Cardiac ventricle fibroblast (primary cell): ENCODE measurements around the gene WDR54. TPM values are rescaled to one million over a fixed set of nuclear protein-coding genes. Genes with fewer than 3 reads are reported as not detected.

ENCODE experiments used
- total RNA-seq: library from RNA; depleted of rRNA; stranded (reverse); fragments of >200 nt; gene quantifications from 2 replicates; pipeline ENCODE4 v1.2.3, GENCODE V29; 2015

WDR54 gene, protein sequence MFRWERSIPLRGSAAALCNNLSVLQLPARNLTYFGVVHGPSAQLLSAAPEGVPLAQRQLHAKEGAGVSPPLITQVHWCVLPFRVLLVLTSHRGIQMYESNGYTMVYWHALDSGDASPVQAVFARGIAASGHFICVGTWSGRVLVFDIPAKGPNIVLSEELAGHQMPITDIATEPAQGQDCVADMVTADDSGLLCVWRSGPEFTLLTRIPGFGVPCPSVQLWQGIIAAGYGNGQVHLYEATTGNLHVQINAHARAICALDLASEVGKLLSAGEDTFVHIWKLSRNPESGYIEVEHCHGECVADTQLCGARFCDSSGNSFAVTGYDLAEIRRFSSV
- 19.8 and 20.9 TPM in 2 replicates for total RNA-seq

DNA sequence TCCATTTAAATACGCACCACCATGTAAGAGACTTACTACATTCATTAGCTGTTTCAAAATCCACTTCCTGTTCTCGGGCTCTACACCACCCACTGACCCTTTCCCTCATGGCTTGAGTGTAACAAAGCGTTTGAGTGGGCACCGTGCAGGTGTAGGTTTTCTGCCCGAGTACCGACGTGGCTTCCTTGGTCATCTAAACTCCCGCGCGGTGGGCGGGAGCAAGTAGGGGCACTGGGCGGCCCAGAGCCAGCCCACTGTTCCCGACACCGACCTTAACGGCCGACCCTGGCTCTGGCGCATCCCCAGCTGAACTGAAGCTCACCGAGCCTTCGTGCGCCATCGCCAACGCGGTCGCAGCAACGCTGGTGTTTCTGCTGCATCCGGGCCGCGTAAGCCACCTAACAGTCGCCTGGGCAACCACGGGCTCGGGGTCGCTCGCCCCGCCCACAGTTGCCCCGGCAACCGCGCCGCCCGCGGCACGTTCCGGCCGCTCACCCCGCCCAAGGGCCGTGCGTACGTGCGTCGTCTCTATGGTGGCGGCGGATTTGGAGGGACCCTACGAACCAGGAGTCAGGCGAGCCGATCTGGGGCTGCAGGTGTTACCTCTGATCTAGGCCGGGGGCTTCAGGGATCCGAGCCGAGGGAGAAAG lies at the start of gene WDR54, which contains the start of gene C2orf81:
WDR54 (plus strand) TSS at position 510 of the 650 bp plus-strand sequence. CDS start 424 bp downstream, outside the sequence.
C2orf81 (minus strand) TSS at position 399 of the 650 bp plus-strand sequence; CDS start at position 340, 59 bp downstream.

DNA sequence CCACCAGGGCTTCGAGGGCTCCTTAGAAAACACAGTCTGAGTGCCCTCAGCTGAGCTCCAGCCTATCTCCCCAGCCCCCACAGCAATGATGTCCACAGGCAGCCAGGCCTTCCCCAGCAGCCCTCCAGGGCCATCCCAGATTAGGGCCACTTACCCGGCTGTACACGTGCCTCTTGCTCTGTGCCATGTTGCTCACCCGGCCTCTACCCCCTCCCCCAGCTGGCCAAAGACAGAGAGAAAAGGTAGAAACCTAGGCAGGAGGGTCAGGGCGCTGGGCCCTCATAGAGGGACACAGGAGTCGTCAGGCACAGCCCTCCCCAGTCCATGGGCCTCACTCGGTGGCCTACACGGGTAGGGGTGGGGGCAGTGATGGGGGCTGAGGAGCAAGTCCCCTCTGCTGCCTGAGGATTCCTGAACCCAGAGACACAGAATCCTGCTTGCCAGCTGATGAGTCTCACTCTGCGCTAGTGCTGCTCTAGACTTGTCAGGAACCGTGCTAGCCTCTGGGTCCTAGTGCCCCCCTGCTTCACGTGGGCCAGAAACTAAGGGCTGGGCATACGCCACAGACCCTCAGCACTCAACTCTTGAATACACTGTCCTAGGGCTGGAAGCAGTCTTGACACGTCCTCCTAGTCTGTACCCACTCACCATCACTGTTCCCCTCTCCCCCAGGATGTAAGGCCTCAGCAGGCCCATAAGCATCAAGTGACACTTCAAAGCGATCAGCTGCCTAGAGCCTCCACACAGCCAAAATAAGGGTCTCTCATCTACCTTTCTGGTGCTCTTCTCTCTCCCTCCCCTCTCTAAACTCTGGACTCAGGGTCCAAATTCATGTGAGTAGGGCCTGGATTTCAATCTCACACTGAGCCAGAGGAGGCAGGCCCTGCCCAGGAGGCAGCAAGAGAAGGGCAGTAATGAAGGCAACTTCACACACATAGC lies 41.4 kb upstream of the WDR54 start, which contains the start of gene DCTN1:
DCTN1 (minus strand) TSS at position 461 of the 939 bp plus-strand sequence; CDS start at position 187, 274 bp downstream.

GRCh38 chr2:74441690-74442482 lies 20.4 kb downstream of the WDR54 start, which contains the start of gene RTKN:
Gene RTKN, minus strand, starts transcription at chr2:74441937. Its CDS starts 121 bp downstream, at chr2:74441816.

GRCh38 chr2:74454654-74455511 lies 33.4 kb downstream of the WDR54 start, which contains the start of gene INO80B:
Gene INO80B, plus strand, starts transcription at chr2:74455087. Its CDS starts 30 bp downstream, at chr2:74455117.

GRCh38 chr2:74458132-74458937 lies 36.8 kb downstream of the WDR54 start, which contains the start of gene WBP1:
Gene WBP1, plus strand, starts transcription at chr2:74458438. Its CDS starts 165 bp downstream, at chr2:74458603.

GRCh38 chr2:74472086-74472944 lies 50.8 kb downstream of the WDR54 start, which contains the start of gene MRPL53:
Gene MRPL53, minus strand, starts transcription at chr2:74472680. Its CDS starts 20 bp downstream, at chr2:74472660.

Other genes starting within 250 kb of the WDR54 start
- gene MOB1A, start 242.9 kb upstream of the WDR54 start, total RNA-seq, result 75.7 and 95.5 TPM in 2 replicates
- 59.9 and 60.3 TPM in 2 replicates for gene MTHFD2, start 223.1 kb upstream of the WDR54 start, total RNA-seq
- 0.34 and 1.7 TPM in 2 replicates for gene SLC4A5, start 78.3 kb upstream of the WDR54 start, total RNA-seq
- 83.1 and 101 TPM in 2 replicates for gene DCTN1, start 41.4 kb upstream of the WDR54 start, total RNA-seq
- gene C2orf81, start 111 bp upstream of the WDR54 start, total RNA-seq, result 1.6 and 4.9 TPM in 2 replicates
- gene RTKN, start 20.2 kb downstream of the WDR54 start, total RNA-seq, result 10.4 and 13.9 TPM in 2 replicates
- gene INO80B, start 33.4 kb downstream of the WDR54 start, total RNA-seq, result 16.6 and 18.4 TPM in 2 replicates
- gene WBP1, start 36.7 kb downstream of the WDR54 start, total RNA-seq, result 46.9 and 49.3 TPM in 2 replicates
- gene MOGS, start 43.7 kb downstream of the WDR54 start, total RNA-seq, result 41.9 and 45.2 TPM in 2 replicates
- 17.1 and 46.9 TPM in 2 replicates for gene MRPL53, start 51.0 kb downstream of the WDR54 start, total RNA-seq
- 7.0 and 15.5 TPM in 2 replicates for gene CCDC142, start 61.3 kb downstream of the WDR54 start, total RNA-seq
- 18.9 and 20.7 TPM in 2 replicates for gene TTC31, start 61.4 kb downstream of the WDR54 start, total RNA-seq
- 3.2 TPM in 2 replicates for gene LBX2, start 77.9 kb downstream of the WDR54 start, total RNA-seq
- 8.9 and 13.4 TPM in 2 replicates for gene PCGF1, start 86.0 kb downstream of the WDR54 start, total RNA-seq
- not detected in 2 replicates for gene TLX2, start 92.7 kb downstream of the WDR54 start, total RNA-seq
- gene DQX1, start 104.5 kb downstream of the WDR54 start, total RNA-seq, result not detected in 2 replicates
- gene AUP1, start 108.0 kb downstream of the WDR54 start, total RNA-seq, result 63.0 and 84.6 TPM in 2 replicates
- 14.9 and 21.3 TPM in 2 replicates for gene HTRA2, start 108.2 kb downstream of the WDR54 start, total RNA-seq
- gene LOXL3, start 132.2 kb downstream of the WDR54 start, total RNA-seq, result 21.8 and 27.0 TPM in 2 replicates
- 28.5 and 32.5 TPM in 2 replicates for gene DOK1, start 133.0 kb downstream of the WDR54 start, total RNA-seq
- 0.06 TPM in 1 of 2 replicates, not detected in the other for gene M1AP, start 226.6 kb downstream of the WDR54 start, total RNA-seq
- 3.6 and 4.5 TPM in 2 replicates for gene SEMA4F, start 232.5 kb downstream of the WDR54 start, total RNA-seq